Stimulated activated CD8-positive, alpha-beta memory T cell treated with anti-CD3 and anti-CD28 coated beads, Interleukin-7, amount 100 ng/mL, for 48 hours (primary cell): Measurements from ENCODE around the gene NFKB2.

Source experiments
- DNase-seq, 2 donors: peaks; one replicate each; pipeline ENCODE4 v3.0.0-alpha.2; 2020; ENCODE audit warnings: low read depth in 1 of 2; ENCODE audit errors: extremely low read depth in 1 of 2

The NFKB2 gene

GRCh38 chr10:102394079-102394800, 1.3 kb upstream of the NFKB2 start:
- peak; percentile 97 to 98 for DNase-seq

- DNase-seq = peak in 1 of 2 donors; percentile 46
Observed at GRCh38 chr10:102394801-102395399, 605 bp upstream of the NFKB2 start.

- DNase-seq = no peak
Observed at GRCh38 chr10:102396317-102396650, 779 bp downstream of the NFKB2 start.

GRCh38 chr10:102396730-102397151, 1.2 kb downstream of the NFKB2 start:
- DNase-seq = no peak

GRCh38 chr10:102397222-102398171, 2.0 kb downstream of the NFKB2 start:
- DNase-seq = no peak

GRCh38 chr10:102398172-102399020, 2.9 kb downstream of the NFKB2 start:
- no peak for DNase-seq

- DNase-seq = peak; percentile 74 to 76
Observed at GRCh38 chr10:102399217-102400021, 3.9 kb downstream of the NFKB2 start.

- no peak for DNase-seq
Observed at GRCh38 chr10:102400076-102400475, 4.6 kb downstream of the NFKB2 start.

GRCh38 chr10:102400598-102401341, 5.3 kb downstream of the NFKB2 start:
- DNase-seq = no peak

GRCh38 chr10:102401342-102401654, 5.8 kb downstream of the NFKB2 start:
- DNase-seq = no peak

- DNase-seq = no peak
Observed at GRCh38 chr10:102401735-102402511, 6.4 kb downstream of the NFKB2 start.

GRCh38 chr10:102402512-102402896, 7.0 kb downstream of the NFKB2 start:
- no peak for DNase-seq

- no peak for DNase-seq
Observed at GRCh38 chr10:102403115-102403514, 7.6 kb downstream of the NFKB2 start.

- DNase-seq = no peak
Observed at GRCh38 chr10:102404361-102405107, 9.0 kb downstream of the NFKB2 start.

GRCh38 chr10:102405108-102405571, 9.6 kb downstream of the NFKB2 start:
- no peak for DNase-seq

GRCh38 chr10:102405632-102406031, 10.1 kb downstream of the NFKB2 start:
- no peak for DNase-seq

GRCh38 chr10:102406815-102407214, 11.3 kb downstream of the NFKB2 start:
- no peak for DNase-seq
